Measurements from ENCODE around the gene MAGEA9.

DNA sequence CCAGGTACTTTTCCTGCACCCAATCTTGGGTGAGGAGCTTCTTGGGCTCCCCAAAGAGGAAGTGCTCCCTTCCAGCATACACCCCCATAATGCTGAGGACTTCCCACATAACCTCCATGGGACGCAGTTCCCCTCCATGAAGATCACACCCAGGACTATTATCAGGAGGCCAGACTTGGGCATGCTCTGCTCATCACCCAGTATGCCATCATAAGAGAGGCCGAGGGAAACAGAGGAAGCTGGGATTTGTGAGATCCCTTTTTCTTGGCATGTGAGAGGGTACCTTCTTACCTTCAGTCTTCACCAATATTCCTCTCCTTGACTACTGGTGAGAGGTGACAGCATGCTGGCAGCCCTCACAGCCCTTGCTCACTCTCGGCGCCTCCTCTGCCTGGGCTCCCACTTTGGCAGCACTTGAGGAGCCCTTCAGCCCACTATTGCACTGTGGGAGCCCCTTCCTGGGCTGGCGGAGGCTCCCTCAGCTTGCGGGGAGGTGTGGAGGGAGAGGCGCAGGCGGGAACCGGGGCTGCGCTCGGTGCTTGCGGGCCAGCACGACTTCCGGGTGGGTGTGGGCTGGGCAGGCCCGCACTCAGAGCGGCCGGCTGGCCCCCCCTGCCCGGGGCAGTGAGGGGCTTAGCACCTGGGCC lies 23.5 kb upstream of the MAGEA9 start:
- TF ChIP-seq JUND (IDR thresholded peaks at IDR 0.05) (no peak), YY1 (IDR thresholded peaks at IDR 0.05) (no peak), SP1 (IDR thresholded peaks at IDR 0.05) (no peak), RAD21 (IDR thresholded peaks at IDR 0.05) (no peak), NR2F2 (IDR thresholded peaks at IDR 0.05) (no peak), REST (IDR thresholded peaks at IDR 0.05) (no peak), GABPA (IDR thresholded peaks at IDR 0.05 in 1 of 2, conservative IDR thresholded peaks at IDR 0.05 in 1 of 2) (no peak), TAF1 (conservative IDR thresholded peaks at IDR 0.05) (no peak), FOXA2 (IDR thresholded peaks at IDR 0.05) (no peak), RXRA (IDR thresholded peaks at IDR 0.05) (no peak), EGR1 (IDR thresholded peaks at IDR 0.05; ENCODE audit: low read depth in 2 of 2) (no peak)
- TF ChIP-seq, protein P1, sequence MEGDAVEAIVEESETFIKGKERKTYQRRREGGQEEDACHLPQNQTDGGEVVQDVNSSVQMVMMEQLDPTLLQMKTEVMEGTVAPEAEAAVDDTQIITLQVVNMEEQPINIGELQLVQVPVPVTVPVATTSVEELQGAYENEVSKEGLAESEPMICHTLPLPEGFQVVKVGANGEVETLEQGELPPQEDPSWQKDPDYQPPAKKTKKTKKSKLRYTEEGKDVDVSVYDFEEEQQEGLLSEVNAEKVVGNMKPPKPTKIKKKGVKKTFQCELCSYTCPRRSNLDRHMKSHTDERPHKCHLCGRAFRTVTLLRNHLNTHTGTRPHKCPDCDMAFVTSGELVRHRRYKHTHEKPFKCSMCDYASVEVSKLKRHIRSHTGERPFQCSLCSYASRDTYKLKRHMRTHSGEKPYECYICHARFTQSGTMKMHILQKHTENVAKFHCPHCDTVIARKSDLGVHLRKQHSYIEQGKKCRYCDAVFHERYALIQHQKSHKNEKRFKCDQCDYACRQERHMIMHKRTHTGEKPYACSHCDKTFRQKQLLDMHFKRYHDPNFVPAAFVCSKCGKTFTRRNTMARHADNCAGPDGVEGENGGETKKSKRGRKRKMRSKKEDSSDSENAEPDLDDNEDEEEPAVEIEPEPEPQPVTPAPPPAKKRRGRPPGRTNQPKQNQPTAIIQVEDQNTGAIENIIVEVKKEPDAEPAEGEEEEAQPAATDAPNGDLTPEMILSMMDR (IDR thresholded peaks at IDR 0.05; ENCODE audit: low read depth, low read length, missing input control): no peak
- TF ChIP-seq, protein P2, sequence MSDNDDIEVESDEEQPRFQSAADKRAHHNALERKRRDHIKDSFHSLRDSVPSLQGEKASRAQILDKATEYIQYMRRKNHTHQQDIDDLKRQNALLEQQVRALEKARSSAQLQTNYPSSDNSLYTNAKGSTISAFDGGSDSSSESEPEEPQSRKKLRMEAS (IDR thresholded peaks at IDR 0.05): no peak
- TF ChIP-seq, protein P3, sequence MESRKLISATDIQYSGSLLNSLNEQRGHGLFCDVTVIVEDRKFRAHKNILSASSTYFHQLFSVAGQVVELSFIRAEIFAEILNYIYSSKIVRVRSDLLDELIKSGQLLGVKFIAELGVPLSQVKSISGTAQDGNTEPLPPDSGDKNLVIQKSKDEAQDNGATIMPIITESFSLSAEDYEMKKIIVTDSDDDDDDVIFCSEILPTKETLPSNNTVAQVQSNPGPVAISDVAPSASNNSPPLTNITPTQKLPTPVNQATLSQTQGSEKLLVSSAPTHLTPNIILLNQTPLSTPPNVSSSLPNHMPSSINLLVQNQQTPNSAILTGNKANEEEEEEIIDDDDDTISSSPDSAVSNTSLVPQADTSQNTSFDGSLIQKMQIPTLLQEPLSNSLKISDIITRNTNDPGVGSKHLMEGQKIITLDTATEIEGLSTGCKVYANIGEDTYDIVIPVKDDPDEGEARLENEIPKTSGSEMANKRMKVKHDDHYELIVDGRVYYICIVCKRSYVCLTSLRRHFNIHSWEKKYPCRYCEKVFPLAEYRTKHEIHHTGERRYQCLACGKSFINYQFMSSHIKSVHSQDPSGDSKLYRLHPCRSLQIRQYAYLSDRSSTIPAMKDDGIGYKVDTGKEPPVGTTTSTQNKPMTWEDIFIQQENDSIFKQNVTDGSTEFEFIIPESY (IDR thresholded peaks at IDR 0.05): no peak

All from liver (tissue), 3 donors.